KOPT-K1 (cell line): Measurements from ENCODE around the gene LILRA5.
A peak's percentile ranks its signal among the peaks of the same experiment; 100 is the strongest.
"Not testable (repeated sequence)": the region's sequence is repeated elsewhere in the genome, so short reads cannot be mapped to it uniquely, and the experiment has no call there.

ENCODE experiments used
- H3K27ac ChIP-seq: fragments of 200-600 bp; sonication (generic); 2 replicates; pipeline ENCODE4 v1.5.1; 2016; ENCODE audit warnings: antibody characterized with exemption, mild to moderate bottlenecking, low read depth, low read length; ENCODE audit not compliant: poor library complexity, severe bottlenecking
- H3K36me3 ChIP-seq: fragments of 200-600 bp; sonication (generic); 2 replicates; pipeline ENCODE4 v1.5.1; 2017; ENCODE audit warnings: antibody characterized with exemption, mild to moderate bottlenecking, low read length, moderate library complexity; ENCODE audit not compliant: insufficient read depth
- H3K9me3 ChIP-seq: fragments of 200-600 bp; sonication (generic); 2 replicates; pipeline ENCODE4 v1.5.1; 2017; ENCODE audit warnings: antibody characterized with exemption, low read length, mild to moderate bottlenecking; ENCODE audit not compliant: insufficient read depth, poor library complexity, severe bottlenecking

LILRA5 gene

GRCh38 chr19:54298357-54299125 is 14.4 kb downstream of the LILRA5 start:
- no peaks in the 10 kb centered on the region for H3K36me3 ChIP-seq
- peaks cover 10% of the 10 kb centered on the region for H3K9me3 ChIP-seq
- H3K27ac ChIP-seq = no peak overlapping the region

GRCh38 chr19:54297759-54298305 is 15.1 kb downstream of the LILRA5 start:
- H3K36me3 ChIP-seq = no peaks in the 10 kb centered on the region
- H3K27ac ChIP-seq = no peak overlapping the region
- peaks cover 17% of the 10 kb centered on the region for H3K9me3 ChIP-seq

- Histone ChIP-seq H3K36me3 (no peaks in the 10 kb centered on the region), H3K9me3 (peaks cover 18% of the 10 kb centered on the region), H3K27ac (no peak overlapping the region)
These were observed 18.4 kb downstream of the LILRA5 start for GRCh38 chr19:54294539-54294938.

- H3K27ac ChIP-seq, H3K36me3 ChIP-seq: not testable (repeated sequence)
- peaks cover 14% of the 10 kb centered on the region for H3K9me3 ChIP-seq
These were observed 23.8 kb downstream of the LILRA5 start for GRCh38 chr19:54289160-54289559.

GRCh38 chr19:54287456-54287855 is 25.5 kb downstream of the LILRA5 start:
- Histone ChIP-seq H3K9me3 (no peaks in the 10 kb centered on the region), H3K36me3 (no peaks in the 10 kb centered on the region), H3K27ac (no peak overlapping the region)

GRCh38 chr19:54286283-54286682 is 26.7 kb downstream of the LILRA5 start:
- H3K36me3 ChIP-seq, H3K9me3 ChIP-seq, H3K27ac ChIP-seq: not testable (repeated sequence)

GRCh38 chr19:54285427-54286056 is 27.4 kb downstream of the LILRA5 start:
- H3K36me3 ChIP-seq, H3K9me3 ChIP-seq: not testable (repeated sequence)
- H3K27ac ChIP-seq = peak overlapping the region; percentile 35

- Histone ChIP-seq H3K27ac (no peak overlapping the region), H3K9me3 (no peaks in the 10 kb centered on the region), H3K36me3 (no peaks in the 10 kb centered on the region)
These were observed 30.1 kb downstream of the LILRA5 start for GRCh38 chr19:54282686-54283470.

GRCh38 chr19:54281729-54282075 is 31.3 kb downstream of the LILRA5 start:
- not testable (repeated sequence) for H3K9me3 ChIP-seq, H3K36me3 ChIP-seq, H3K27ac ChIP-seq

GRCh38 chr19:54281007-54281728 is 31.8 kb downstream of the LILRA5 start, which contains the start of gene LILRB2:
LILRB2 (minus strand) TSS chr19:54281110; CDS start chr19:54280496, 614 bp downstream.
- H3K9me3 ChIP-seq = no peaks in the 10 kb centered on the region
- no peaks in the 10 kb centered on the region for H3K36me3 ChIP-seq
- H3K27ac ChIP-seq = no peak within 1 kb of the TSS

- not testable (repeated sequence) for H3K27ac ChIP-seq, H3K9me3 ChIP-seq, H3K36me3 ChIP-seq
These were observed 32.5 kb downstream of the LILRA5 start for GRCh38 chr19:54280441-54280840.

- not testable (repeated sequence) for H3K9me3 ChIP-seq, H3K27ac ChIP-seq, H3K36me3 ChIP-seq
These were observed 32.9 kb downstream of the LILRA5 start for GRCh38 chr19:54280025-54280424.

GRCh38 chr19:54279406-54279962 is 33.5 kb downstream of the LILRA5 start:
- Histone ChIP-seq H3K27ac (no peak overlapping the region), H3K36me3 (no peaks in the 10 kb centered on the region), H3K9me3 (no peaks in the 10 kb centered on the region)

GRCh38 chr19:54278571-54279195 is 34.3 kb downstream of the LILRA5 start:
- H3K27ac ChIP-seq, H3K9me3 ChIP-seq, H3K36me3 ChIP-seq: not testable (repeated sequence)
